ENCODE results near the gene FAM217B.

Gene FAM217B

DNA sequence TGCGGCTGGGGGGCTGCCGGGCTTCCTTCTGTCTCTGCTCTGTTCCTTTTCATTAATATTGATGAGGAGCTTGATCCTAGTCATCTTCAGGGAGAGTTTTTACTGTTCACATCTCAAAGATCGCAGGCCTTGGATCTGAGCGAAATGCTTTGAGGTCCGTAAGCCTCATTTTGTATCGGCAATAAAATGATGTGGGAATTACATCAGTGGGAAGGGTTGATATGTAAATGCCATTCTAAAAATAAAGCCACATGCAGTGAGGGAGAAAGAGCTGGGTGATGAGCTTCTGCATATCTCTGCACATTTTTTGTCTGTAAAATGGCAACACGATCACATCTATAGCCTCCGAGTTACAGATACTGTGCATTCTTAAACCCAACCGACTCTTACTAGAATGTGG, 42.9 kb downstream of the FAM217B start:
- DNase-seq, result no peak

- DNase-seq, result no peak
Observed at GRCh38 chr20:59984541-59984940, 44.4 kb downstream of the FAM217B start.

- no peak for DNase-seq
Observed at GRCh38 chr20:59985164-59985563, 45.0 kb downstream of the FAM217B start.

GRCh38 chr20:59985864-59986263, 45.7 kb downstream of the FAM217B start:
- DNase-seq, result no peak

DNA sequence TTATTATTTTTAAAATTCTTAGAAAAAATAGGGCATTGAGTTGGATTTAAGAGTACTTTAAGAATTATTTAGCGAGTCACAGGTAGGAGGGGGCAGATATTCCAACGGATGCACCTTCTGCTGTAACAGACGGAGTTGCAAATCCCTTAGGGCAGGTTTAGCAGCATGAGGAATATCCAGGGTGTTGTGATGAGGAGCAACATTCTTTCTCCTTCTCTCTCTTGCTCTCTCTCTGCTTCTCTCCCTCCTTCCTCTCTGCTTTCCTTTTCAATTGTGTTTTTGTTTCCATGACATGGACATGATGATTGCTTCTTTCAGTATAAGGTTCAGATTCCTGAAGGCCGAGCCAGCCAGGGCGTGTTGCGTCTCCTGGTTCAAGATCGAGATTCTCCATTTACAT, 46.9 kb downstream of the FAM217B start:
- no peak for DNase-seq

DNA sequence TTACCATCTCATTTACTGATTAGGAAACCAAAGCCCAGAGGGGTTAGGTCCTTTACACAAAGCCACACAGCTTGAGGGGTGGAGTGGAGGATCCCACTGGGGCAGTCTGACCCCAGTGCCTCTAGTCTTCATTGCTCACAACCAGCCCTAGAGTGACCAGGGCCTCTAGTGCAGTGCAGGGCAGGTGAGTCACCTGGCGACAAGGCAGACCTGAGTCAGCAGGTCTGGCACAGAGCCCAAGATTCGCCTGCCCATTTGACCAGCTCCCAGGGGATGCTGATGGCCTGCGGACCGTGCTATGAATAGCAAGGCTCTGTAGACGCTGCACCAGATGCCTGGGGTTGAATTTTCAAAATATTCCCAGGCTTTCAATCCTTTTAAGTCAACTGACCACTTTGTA, 48.0 kb downstream of the FAM217B start:
- no peak for DNase-seq

- no peak for DNase-seq
Observed at GRCh38 chr20:59992526-59993084, 52.4 kb downstream of the FAM217B start.

- no peak for DNase-seq
Observed at GRCh38 chr20:59993736-59994430, 53.7 kb downstream of the FAM217B start.

GRCh38 chr20:59994697-59995122, 54.5 kb downstream of the FAM217B start:
- no peak for DNase-seq

DNA sequence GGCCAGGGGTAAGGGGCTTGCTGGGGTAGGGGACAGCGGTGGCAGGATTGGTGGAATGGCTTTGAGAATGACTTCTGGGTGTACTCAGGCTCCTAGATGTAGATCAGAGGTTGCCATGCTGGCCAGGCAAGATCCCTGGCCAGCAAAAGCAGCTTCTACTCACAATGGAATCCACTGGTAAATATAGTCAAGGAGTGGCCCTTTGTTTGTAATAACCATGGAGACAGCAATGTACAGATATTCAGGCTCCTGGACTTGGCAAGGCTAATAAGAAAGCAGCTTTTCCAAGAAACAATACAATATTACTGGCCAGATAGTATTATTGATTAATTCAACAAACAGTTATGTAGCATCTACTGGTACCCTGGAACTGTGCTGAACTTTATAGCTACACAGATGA, 55.9 kb downstream of the FAM217B start:
- DNase-seq, result no peak

DNA sequence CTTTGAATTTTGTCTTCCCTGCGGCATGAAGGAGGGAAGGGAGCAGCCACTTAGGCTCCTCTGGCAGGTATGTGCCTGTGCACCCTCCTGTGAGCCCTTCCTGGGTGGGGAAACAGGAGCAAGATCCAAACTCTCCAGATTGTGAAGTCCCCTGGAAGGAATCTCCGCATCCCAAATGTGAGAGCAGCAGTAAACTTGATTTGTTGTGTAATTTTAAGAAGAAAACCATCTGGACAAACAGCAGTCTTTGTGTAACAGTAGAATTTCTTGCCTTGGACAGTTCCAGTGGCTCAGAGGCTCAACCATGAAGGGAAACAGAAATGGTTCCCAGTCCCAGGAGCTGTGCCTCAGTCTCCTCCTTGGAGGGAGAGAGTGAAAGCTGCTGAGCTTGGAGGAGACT, 57.7 kb downstream of the FAM217B start:
- DNase-seq, result no peak
